ENCODE measurements around the gene OR2AE1. TPM values are rescaled to one million over a fixed set of nuclear protein-coding genes. Genes with fewer than 3 reads are reported as not detected.
A peak's percentile ranks its signal among the peaks of the same experiment; 100 is the strongest.
"Not testable (repeated sequence)": the region's sequence is repeated elsewhere in the genome, so short reads cannot be mapped to it uniquely, and the experiment has no call there.

Gene OR2AE1
- total RNA-seq: not detected

GRCh38 chr7:99876933-99877332 lies at the start of gene OR2AE1:
TSS of gene OR2AE1 (minus strand) at chr7:99877033. CDS start at chr7:99877033, 0 bp downstream.
- DNase-seq (ENCODE audit: low spot score) (no peak), ATAC-seq (no peak)

GRCh38 chr7:99926321-99926720 lies 49.5 kb upstream of the OR2AE1 start:
- ATAC-seq (no peak), DNase-seq (ENCODE audit: low spot score) (no peak)

- no peak for ATAC-seq
These were observed 46.4 kb upstream of the OR2AE1 start for GRCh38 chr7:99923200-99923599.

GRCh38 chr7:99920149-99920548 lies 43.3 kb upstream of the OR2AE1 start:
- DNase-seq (ENCODE audit: low spot score): no peak
- no peak for ATAC-seq

More at GRCh38 chr7:99923200-99923599, 46.4 kb upstream of the OR2AE1 start:
- no peak for DNase-seq (ENCODE audit: low spot score)

- DNase-seq (ENCODE audit: low spot score) (no peak), ATAC-seq (no peak)
These were observed 42.9 kb upstream of the OR2AE1 start for GRCh38 chr7:99919814-99920112.

GRCh38 chr7:99918959-99919813 lies 42.4 kb upstream of the OR2AE1 start, which contains the start of gene TRIM4:
TSS of gene TRIM4 (minus strand) at chr7:99919530. CDS start at chr7:99919401, 129 bp downstream.
- ATAC-seq (peak; percentile 96), DNase-seq (ENCODE audit: low spot score) (peak; percentile 96)

- DNase-seq (ENCODE audit: low spot score): no peak
- no peak for ATAC-seq
These were observed 34.1 kb upstream of the OR2AE1 start for GRCh38 chr7:99910976-99911375.

- no peak for DNase-seq (ENCODE audit: low spot score)
These were observed 24.7 kb upstream of the OR2AE1 start for GRCh38 chr7:99901581-99901980.

GRCh38 chr7:99899830-99900519 lies 23.1 kb upstream of the OR2AE1 start:
- ATAC-seq: no peak
- DNase-seq (ENCODE audit: low spot score): no peak

More at GRCh38 chr7:99901581-99901980, 24.7 kb upstream of the OR2AE1 start:
- ATAC-seq: peak; percentile 15

GRCh38 chr7:99898836-99899235 lies 22.0 kb upstream of the OR2AE1 start:
- DNase-seq (ENCODE audit: low spot score) (no peak), ATAC-seq (no peak)

- no peak for DNase-seq (ENCODE audit: low spot score)
- ATAC-seq: no peak
These were observed 21.2 kb upstream of the OR2AE1 start for GRCh38 chr7:99898023-99898357.

GRCh38 chr7:99897322-99898022 lies 20.6 kb upstream of the OR2AE1 start:
- no peak for ATAC-seq
- DNase-seq (ENCODE audit: low spot score): no peak

- DNase-seq (ENCODE audit: low spot score) (no peak), ATAC-seq (no peak)
These were observed 17.9 kb upstream of the OR2AE1 start for GRCh38 chr7:99894738-99895137.

GRCh38 chr7:99893280-99893679 lies 16.4 kb upstream of the OR2AE1 start:
- ATAC-seq: no peak
- no peak for DNase-seq (ENCODE audit: low spot score)

- not testable (repeated sequence) for DNase-seq (ENCODE audit: low spot score); ATAC-seq
These were observed 13.5 kb upstream of the OR2AE1 start for GRCh38 chr7:99890348-99890747.

GRCh38 chr7:99888366-99888765 lies 11.5 kb upstream of the OR2AE1 start:
- ATAC-seq; DNase-seq (ENCODE audit: low spot score): not testable (repeated sequence)

- DNase-seq (ENCODE audit: low spot score): no peak
- no peak for ATAC-seq
These were observed 4.5 kb upstream of the OR2AE1 start for GRCh38 chr7:99881370-99881769.

GRCh38 chr7:99876491-99876890 lies 342 bp downstream of the OR2AE1 start:
- ATAC-seq: no peak

GRCh38 chr7:99868246-99868645 lies 8.6 kb downstream of the OR2AE1 start:
- DNase-seq (ENCODE audit: low spot score) (no peak), ATAC-seq (no peak)

More at GRCh38 chr7:99876491-99876890, 342 bp downstream of the OR2AE1 start:
- no peak for DNase-seq (ENCODE audit: low spot score)

- not testable (repeated sequence) for ATAC-seq; DNase-seq (ENCODE audit: low spot score)
These were observed 9.4 kb downstream of the OR2AE1 start for GRCh38 chr7:99867477-99867876.

- no peak for DNase-seq (ENCODE audit: low spot score)
These were observed 12.9 kb downstream of the OR2AE1 start for GRCh38 chr7:99863847-99864440.

More at GRCh38 chr7:99863847-99864440, 12.9 kb downstream of the OR2AE1 start:
- no peak for ATAC-seq

Data from left lobe of liver (tissue), 2 donors.